AG08395 (cell line): Measurements from ENCODE around the gene ADGRL3.
"Not testable (repeated sequence)": the region's sequence is repeated elsewhere in the genome, so short reads cannot be mapped to it uniquely, and the experiment has no call there.

Source experiments
- DNase-seq: peaks from one replicate; pipeline ENCODE4 v3.0.0; 2012; ENCODE audit warnings: mixed read lengths, low spot score

The ADGRL3 gene

GRCh38 chr4:61500883-61501282 is 300.8 kb downstream of the ADGRL3 start:
- DNase-seq, result no peak

- DNase-seq, result no peak
Observed at GRCh38 chr4:61501812-61502211, 301.7 kb downstream of the ADGRL3 start.

- no peak for DNase-seq
Observed at GRCh38 chr4:61505773-61506685, 305.9 kb downstream of the ADGRL3 start.

GRCh38 chr4:61507091-61507490 is 307.0 kb downstream of the ADGRL3 start:
- DNase-seq, result no peak

- DNase-seq, result not testable (repeated sequence)
Observed at GRCh38 chr4:61509721-61510241, 309.7 kb downstream of the ADGRL3 start.

- DNase-seq, result peak; percentile 43
Observed at GRCh38 chr4:61511716-61512488, 311.8 kb downstream of the ADGRL3 start.

GRCh38 chr4:61514991-61515390 is 314.9 kb downstream of the ADGRL3 start:
- no peak for DNase-seq

- no peak for DNase-seq
Observed at GRCh38 chr4:61517144-61517543, 317.0 kb downstream of the ADGRL3 start.

- no peak for DNase-seq
Observed at GRCh38 chr4:61520166-61520565, 320.0 kb downstream of the ADGRL3 start.

GRCh38 chr4:61520681-61521160 is 320.6 kb downstream of the ADGRL3 start:
- no peak for DNase-seq

GRCh38 chr4:61521451-61521850 is 321.3 kb downstream of the ADGRL3 start:
- no peak for DNase-seq

GRCh38 chr4:61522312-61522711 is 322.2 kb downstream of the ADGRL3 start:
- no peak for DNase-seq

- no peak for DNase-seq
Observed at GRCh38 chr4:61527888-61528287, 327.8 kb downstream of the ADGRL3 start.

- DNase-seq, result no peak
Observed at GRCh38 chr4:61528595-61528994, 328.5 kb downstream of the ADGRL3 start.

- DNase-seq, result no peak
Observed at GRCh38 chr4:61531188-61531587, 331.1 kb downstream of the ADGRL3 start.

- no peak for DNase-seq
Observed at GRCh38 chr4:61532336-61533000, 332.3 kb downstream of the ADGRL3 start.

- no peak for DNase-seq
Observed at GRCh38 chr4:61533140-61533539, 333.0 kb downstream of the ADGRL3 start.

- DNase-seq, result no peak
Observed at GRCh38 chr4:61540944-61541343, 340.8 kb downstream of the ADGRL3 start.

- DNase-seq, result no peak
Observed at GRCh38 chr4:61541459-61541858, 341.3 kb downstream of the ADGRL3 start.

GRCh38 chr4:61543976-61544375 is 343.9 kb downstream of the ADGRL3 start:
- no peak for DNase-seq

- DNase-seq, result no peak
Observed at GRCh38 chr4:61545902-61546480, 345.9 kb downstream of the ADGRL3 start.

- no peak for DNase-seq
Observed at GRCh38 chr4:61549336-61549735, 349.2 kb downstream of the ADGRL3 start.
